SK-N-SH (cell line): Measurements from ENCODE around the gene SRGAP3.

Experiments
- EP300 ChIP-seq, 2 experiments: IDR thresholded peaks; 2 replicates each; pipeline versions ENCODE4 v1.4.0 to v1.6.1; 2012; ENCODE audit warnings: borderline replicate concordance in 1 of 2, low read depth in 1 of 2, low read length in 1 of 2
- FOSL2 ChIP-seq: IDR thresholded peaks from 2 replicates; pipeline ENCODE4 v1.4.0; 2012; ENCODE audit warnings: low read depth, mild to moderate bottlenecking, moderate library complexity, borderline replicate concordance
- TF ChIP-seq, protein P1 (sequence below): fragments of 200-600 bp; sonication (generic); IDR thresholded peaks from 2 replicates; pipeline ENCODE4 v1.6.1; 2017; ENCODE audit warnings: antibody characterized with exemption, mild to moderate bottlenecking, moderate library complexity
- TF ChIP-seq, protein P2 (sequence below): IDR thresholded peaks from 2 replicates; pipeline ENCODE4 v1.6.1; 2012; ENCODE audit warnings: mild to moderate bottlenecking, low read depth, low read length, moderate library complexity
- TF ChIP-seq, protein P3 (sequence below): fragments of 150-350 bp; IDR thresholded peaks from 2 replicates; pipeline ENCODE4 v1.6.1; 2017; ENCODE audit warnings: antibody characterized with exemption, low read length, low read depth, borderline replicate concordance
- TF ChIP-seq, protein P4 (sequence below): IDR thresholded peaks from 2 replicates; pipeline ENCODE4 v1.4.0; 2012; ENCODE audit warnings: low read depth, borderline replicate concordance

DNA sequence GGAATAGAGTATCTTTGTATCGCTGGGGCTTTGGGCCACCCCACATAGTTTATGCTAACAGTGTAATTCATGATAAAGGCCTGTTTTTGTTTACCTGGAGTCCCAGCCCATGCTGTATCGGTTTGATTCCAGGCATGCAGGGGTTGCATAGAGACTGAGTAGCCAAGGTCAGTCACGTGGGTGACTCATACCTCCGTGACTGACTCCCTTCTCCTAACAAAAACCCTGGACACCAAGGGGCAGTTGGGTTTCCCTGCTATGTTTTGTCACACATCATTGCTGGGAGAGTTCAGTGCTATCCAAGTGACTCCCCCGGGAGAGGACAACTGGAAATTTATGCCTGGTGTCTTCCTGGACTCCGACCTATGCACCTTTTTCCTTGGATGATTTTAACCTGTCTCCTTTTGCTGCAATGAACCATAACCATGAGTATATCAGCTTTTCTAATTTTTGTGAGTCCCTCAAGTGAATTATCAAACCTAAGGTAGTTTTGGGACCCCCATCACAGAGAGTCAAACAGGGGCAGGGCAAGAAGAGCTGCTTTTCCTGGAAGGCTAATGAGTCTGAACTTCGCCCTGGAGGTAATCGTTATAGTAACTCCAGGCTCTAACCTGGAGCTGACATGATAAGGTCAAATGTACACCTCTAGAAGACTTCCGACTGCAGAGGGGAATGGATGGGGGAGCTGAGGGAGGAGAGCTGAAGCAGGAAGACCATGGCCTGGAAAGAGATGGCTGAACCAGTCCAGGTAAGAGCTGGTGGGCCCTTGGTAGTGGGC, 57.0 kb downstream of the SRGAP3 start:
- TF ChIP-seq, protein P1, sequence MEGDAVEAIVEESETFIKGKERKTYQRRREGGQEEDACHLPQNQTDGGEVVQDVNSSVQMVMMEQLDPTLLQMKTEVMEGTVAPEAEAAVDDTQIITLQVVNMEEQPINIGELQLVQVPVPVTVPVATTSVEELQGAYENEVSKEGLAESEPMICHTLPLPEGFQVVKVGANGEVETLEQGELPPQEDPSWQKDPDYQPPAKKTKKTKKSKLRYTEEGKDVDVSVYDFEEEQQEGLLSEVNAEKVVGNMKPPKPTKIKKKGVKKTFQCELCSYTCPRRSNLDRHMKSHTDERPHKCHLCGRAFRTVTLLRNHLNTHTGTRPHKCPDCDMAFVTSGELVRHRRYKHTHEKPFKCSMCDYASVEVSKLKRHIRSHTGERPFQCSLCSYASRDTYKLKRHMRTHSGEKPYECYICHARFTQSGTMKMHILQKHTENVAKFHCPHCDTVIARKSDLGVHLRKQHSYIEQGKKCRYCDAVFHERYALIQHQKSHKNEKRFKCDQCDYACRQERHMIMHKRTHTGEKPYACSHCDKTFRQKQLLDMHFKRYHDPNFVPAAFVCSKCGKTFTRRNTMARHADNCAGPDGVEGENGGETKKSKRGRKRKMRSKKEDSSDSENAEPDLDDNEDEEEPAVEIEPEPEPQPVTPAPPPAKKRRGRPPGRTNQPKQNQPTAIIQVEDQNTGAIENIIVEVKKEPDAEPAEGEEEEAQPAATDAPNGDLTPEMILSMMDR = no peak
- TF ChIP-seq, protein P2, sequence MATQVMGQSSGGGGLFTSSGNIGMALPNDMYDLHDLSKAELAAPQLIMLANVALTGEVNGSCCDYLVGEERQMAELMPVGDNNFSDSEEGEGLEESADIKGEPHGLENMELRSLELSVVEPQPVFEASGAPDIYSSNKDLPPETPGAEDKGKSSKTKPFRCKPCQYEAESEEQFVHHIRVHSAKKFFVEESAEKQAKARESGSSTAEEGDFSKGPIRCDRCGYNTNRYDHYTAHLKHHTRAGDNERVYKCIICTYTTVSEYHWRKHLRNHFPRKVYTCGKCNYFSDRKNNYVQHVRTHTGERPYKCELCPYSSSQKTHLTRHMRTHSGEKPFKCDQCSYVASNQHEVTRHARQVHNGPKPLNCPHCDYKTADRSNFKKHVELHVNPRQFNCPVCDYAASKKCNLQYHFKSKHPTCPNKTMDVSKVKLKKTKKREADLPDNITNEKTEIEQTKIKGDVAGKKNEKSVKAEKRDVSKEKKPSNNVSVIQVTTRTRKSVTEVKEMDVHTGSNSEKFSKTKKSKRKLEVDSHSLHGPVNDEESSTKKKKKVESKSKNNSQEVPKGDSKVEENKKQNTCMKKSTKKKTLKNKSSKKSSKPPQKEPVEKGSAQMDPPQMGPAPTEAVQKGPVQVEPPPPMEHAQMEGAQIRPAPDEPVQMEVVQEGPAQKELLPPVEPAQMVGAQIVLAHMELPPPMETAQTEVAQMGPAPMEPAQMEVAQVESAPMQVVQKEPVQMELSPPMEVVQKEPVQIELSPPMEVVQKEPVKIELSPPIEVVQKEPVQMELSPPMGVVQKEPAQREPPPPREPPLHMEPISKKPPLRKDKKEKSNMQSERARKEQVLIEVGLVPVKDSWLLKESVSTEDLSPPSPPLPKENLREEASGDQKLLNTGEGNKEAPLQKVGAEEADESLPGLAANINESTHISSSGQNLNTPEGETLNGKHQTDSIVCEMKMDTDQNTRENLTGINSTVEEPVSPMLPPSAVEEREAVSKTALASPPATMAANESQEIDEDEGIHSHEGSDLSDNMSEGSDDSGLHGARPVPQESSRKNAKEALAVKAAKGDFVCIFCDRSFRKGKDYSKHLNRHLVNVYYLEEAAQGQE = no peak
- TF ChIP-seq FOSL2 = no peak
- TF ChIP-seq EP300 (IDR thresholded peaks at IDR 0.05; ENCODE audit: borderline replicate concordance in 1 of 2, low read depth in 1 of 2, low read length in 1 of 2) = no peak
- TF ChIP-seq, protein P3, sequence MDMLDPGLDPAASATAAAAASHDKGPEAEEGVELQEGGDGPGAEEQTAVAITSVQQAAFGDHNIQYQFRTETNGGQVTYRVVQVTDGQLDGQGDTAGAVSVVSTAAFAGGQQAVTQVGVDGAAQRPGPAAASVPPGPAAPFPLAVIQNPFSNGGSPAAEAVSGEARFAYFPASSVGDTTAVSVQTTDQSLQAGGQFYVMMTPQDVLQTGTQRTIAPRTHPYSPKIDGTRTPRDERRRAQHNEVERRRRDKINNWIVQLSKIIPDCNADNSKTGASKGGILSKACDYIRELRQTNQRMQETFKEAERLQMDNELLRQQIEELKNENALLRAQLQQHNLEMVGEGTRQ = no peak
- TF ChIP-seq, protein P4, sequence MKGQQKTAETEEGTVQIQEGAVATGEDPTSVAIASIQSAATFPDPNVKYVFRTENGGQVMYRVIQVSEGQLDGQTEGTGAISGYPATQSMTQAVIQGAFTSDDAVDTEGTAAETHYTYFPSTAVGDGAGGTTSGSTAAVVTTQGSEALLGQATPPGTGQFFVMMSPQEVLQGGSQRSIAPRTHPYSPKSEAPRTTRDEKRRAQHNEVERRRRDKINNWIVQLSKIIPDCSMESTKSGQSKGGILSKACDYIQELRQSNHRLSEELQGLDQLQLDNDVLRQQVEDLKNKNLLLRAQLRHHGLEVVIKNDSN = no peak
